Tibial artery (tissue), 4 donors: ENCODE results near the gene EPN2.

Experiments
- DNase-seq, 2 donors: peaks; one replicate each; pipeline ENCODE4 v3.0.0-alpha.2; 2019
- H3K27ac ChIP-seq, 2 donors: fragments of 200-600 bp; sonication (generic) in 1 of 2; 1 replicate in 1 of 2; 2 replicates in 1 of 2; pipeline ENCODE4 v1.5.1; 2018 to 2019; ENCODE audit warnings: mild to moderate bottlenecking in 1 of 2
- H3K27me3 ChIP-seq, 2 donors: fragments of 200-600 bp; sonication (generic) in 1 of 2; one replicate each; pipeline versions ENCODE4 v1.5.1 to v1.6.0; 2016 to 2019
- H3K36me3 ChIP-seq, 3 donors: fragments of 200-600 bp; sonication (generic) in 2 of 3; one replicate each; pipeline ENCODE4 v1.5.1; 2016 to 2019; ENCODE audit warnings: mild to moderate bottlenecking in 2 of 3
- H3K4me1 ChIP-seq, 4 donors: fragments of 200-600 bp; sonication (generic) in 2 of 4; 1 replicate in 3 of 4; 2 replicates in 1 of 4; pipeline ENCODE4 v1.5.1; 2016 to 2019
- H3K4me3 ChIP-seq, 2 donors: fragments of 200-600 bp; sonication (generic) in 1 of 2; 1 replicate in 1 of 2; 2 replicates in 1 of 2; pipeline ENCODE4 v1.5.1; 2018 to 2019; ENCODE audit warnings: mild to moderate bottlenecking in 2 of 2
- H3K9me3 ChIP-seq, 3 donors: fragments of 200-600 bp; sonication (generic) in 1 of 3; one replicate each; pipeline ENCODE4 v1.5.1; 2016 to 2019
- intact Hi-C: fragments of 100-400 bp; cut with DNase I; formaldehyde crosslinking; loops from one replicate; pipeline ENCODE4 v1.15.0; 2023; ENCODE audit warnings: low total_unique reads
- TF ChIP-seq, protein P1 (sequence below), 2 experiments: fragments of 200-600 bp in 1 of 2; fragments of 450-650 bp in 1 of 2; IDR thresholded peaks; one replicate each; pipeline ENCODE4 v1.5.1; 2017 to 2019; ENCODE audit warnings: antibody characterized with exemption in 2 of 2, mild to moderate bottlenecking in 1 of 2, moderate library complexity in 1 of 2

Gene EPN2

DNA sequence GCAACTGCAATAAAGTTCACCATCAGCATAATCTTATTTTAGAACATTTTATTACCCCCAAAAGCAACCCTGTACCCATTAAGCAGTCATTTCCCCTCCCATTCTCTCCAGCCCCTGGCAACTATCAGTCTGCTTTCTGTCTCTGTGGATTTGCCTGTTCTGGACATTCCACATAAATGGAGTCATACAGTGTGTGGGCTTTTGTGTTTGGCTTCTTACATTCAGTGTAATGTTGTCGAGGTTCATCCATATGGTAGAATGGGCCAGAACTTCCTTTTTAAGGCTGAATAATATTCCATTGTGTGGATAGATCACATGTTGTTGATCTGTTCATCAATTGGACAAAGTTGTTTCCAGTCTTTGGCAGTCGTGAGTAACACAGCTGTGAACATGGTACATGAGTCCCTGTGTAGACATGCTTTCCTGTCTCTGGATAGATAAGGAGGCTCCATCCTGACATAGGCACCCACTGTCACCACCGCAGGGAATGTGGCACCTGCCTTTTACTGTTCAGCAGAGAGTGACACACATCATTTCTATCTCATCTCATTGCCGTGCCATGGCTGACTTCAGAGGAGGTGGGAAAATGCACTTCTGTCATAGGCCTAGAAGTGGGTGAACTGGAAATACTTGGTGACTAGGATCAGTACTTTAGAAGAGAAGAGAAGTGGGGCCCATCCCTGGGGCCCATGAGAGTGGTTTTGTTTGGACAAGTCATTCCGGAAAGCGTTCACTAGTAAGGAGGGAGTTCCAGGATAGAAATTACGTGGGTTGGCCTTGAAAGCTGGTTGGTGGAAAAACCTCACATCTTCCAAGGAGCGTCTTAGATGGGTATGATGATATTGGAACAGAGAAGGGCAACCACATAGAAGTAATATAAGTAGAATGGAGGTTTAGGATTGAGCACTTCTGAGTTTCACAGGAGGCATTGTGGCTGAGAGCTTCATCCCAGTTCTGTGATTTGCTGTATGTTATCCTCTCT lies 25.8 kb downstream of the EPN2 start:
- no peak for DNase-seq
- Histone ChIP-seq H3K9me3 (no peaks in the 10 kb centered on the region), H3K27me3 (no peaks in the 10 kb centered on the region), H3K4me3 (no peak overlapping the region), H3K4me1 (peaks cover 6 to 81% (median 58%) of the 10 kb centered on the region in 4 donors), H3K36me3 (no peaks in the 10 kb centered on the region), H3K27ac (peak overlapping the region; percentile 79 to 82)
- TF ChIP-seq, protein P1, sequence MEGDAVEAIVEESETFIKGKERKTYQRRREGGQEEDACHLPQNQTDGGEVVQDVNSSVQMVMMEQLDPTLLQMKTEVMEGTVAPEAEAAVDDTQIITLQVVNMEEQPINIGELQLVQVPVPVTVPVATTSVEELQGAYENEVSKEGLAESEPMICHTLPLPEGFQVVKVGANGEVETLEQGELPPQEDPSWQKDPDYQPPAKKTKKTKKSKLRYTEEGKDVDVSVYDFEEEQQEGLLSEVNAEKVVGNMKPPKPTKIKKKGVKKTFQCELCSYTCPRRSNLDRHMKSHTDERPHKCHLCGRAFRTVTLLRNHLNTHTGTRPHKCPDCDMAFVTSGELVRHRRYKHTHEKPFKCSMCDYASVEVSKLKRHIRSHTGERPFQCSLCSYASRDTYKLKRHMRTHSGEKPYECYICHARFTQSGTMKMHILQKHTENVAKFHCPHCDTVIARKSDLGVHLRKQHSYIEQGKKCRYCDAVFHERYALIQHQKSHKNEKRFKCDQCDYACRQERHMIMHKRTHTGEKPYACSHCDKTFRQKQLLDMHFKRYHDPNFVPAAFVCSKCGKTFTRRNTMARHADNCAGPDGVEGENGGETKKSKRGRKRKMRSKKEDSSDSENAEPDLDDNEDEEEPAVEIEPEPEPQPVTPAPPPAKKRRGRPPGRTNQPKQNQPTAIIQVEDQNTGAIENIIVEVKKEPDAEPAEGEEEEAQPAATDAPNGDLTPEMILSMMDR (IDR thresholded peaks at IDR 0.05): no peak
- intact Hi-C loops: no loop called here

GRCh38 chr17:19263641-19264051 lies 26.5 kb downstream of the EPN2 start:
- Histone ChIP-seq H3K27ac (peak overlapping the region; percentile 79 to 82), H3K27me3 (no peaks in the 10 kb centered on the region), H3K4me3 (no peak overlapping the region), H3K4me1 (peaks cover 6 to 88% (median 63%) of the 10 kb centered on the region in 4 donors), H3K36me3 (no peaks in the 10 kb centered on the region), H3K9me3 (no peaks in the 10 kb centered on the region)
- TF ChIP-seq, protein P1 (IDR thresholded peaks at IDR 0.05): no peak
- intact Hi-C loops: no loop called here
- peak; percentile 66 to 92 for DNase-seq

DNA sequence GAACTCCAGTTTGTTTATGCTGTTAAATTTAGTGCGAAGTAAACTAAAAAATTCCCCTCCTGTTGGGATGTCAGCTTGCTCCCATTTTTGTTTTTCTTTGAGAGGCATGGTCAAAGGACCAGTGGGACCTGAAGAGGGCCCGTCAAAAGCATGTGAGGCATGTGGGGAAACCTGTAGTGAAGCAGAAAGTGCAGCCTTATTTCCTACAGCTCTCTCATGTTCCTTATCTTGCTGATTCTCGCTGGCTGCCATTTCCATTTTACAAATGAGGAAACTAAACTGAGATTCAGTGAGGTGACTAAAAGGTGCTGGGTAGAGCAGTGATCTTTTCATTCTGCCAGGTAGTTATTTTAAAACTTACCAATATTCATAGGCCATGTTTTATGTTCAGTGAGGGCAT lies 27.1 kb downstream of the EPN2 start:
- no peaks in the 10 kb centered on the region for H3K36me3 ChIP-seq
- no peaks in the 10 kb centered on the region for H3K9me3 ChIP-seq
- H3K27me3 ChIP-seq: no peaks in the 10 kb centered on the region
- peaks cover 6 to 95% (median 69%) of the 10 kb centered on the region in 4 donors for H3K4me1 ChIP-seq
- H3K27ac ChIP-seq: peak overlapping the region; percentile 79 to 82
- no peak for DNase-seq
- TF ChIP-seq, protein P1 (IDR thresholded peaks at IDR 0.05): no peak
- no peak overlapping the region for H3K4me3 ChIP-seq
- intact Hi-C loops: no loop called here

GRCh38 chr17:19264681-19265080 lies 27.5 kb downstream of the EPN2 start:
- H3K36me3 ChIP-seq: no peaks in the 10 kb centered on the region
- peak overlapping the region; percentile 79 to 82 for H3K27ac ChIP-seq
- TF ChIP-seq, protein P1 (IDR thresholded peaks at IDR 0.05): no peak
- H3K9me3 ChIP-seq: no peaks in the 10 kb centered on the region
- no peaks in the 10 kb centered on the region for H3K27me3 ChIP-seq
- intact Hi-C loops: no loop called here
- peaks cover 6 to 99% (median 71%) of the 10 kb centered on the region in 4 donors for H3K4me1 ChIP-seq
- H3K4me3 ChIP-seq: no peak overlapping the region
- DNase-seq: no peak

DNA sequence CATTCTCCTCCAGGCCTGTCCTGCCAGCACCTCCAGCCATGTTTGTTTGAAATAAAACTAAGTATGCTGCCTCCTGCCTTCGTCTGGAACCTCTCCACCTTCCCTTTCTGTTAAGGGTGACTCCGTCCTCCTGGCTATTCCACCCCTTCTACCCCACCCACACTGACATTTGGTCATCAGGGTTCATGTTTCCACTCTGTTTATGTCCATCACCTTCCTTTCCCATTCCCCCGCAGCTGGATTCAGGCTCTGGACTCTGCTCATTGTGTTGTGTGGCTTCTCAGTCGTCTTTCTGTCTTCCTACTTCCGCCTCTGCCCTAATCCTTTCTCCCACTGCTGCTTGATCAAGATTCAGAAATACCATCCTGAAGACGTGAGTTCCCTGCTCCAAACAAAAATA lies 28.6 kb downstream of the EPN2 start:
- Histone ChIP-seq H3K4me1 (peaks cover 6 to 99% (median 74%) of the 10 kb centered on the region in 4 donors), H3K36me3 (no peaks in the 10 kb centered on the region), H3K4me3 (no peak overlapping the region), H3K27me3 (no peaks in the 10 kb centered on the region), H3K9me3 (no peaks in the 10 kb centered on the region), H3K27ac (peak overlapping the region; percentile 79 to 82)
- TF ChIP-seq, protein P1 (IDR thresholded peaks at IDR 0.05): no peak
- DNase-seq: no peak
- intact Hi-C loops: no loop called here
